Panc1 (cell line): ENCODE measurements around the gene FER1L5.

ENCODE experiments used
- CTCF ChIP-seq: fragments of 450-650 bp; IDR thresholded peaks from 2 replicates; pipeline ENCODE4 v1.5.1; 2017; ENCODE audit warnings: mild to moderate bottlenecking
- POLR2AphosphoS5 ChIP-seq: IDR thresholded peaks from 2 replicates; pipeline ENCODE4 v1.6.1; 2012; ENCODE audit warnings: mild to moderate bottlenecking, low read depth, low read length, moderate library complexity
- REST ChIP-seq, 2 experiments: IDR thresholded peaks; 2 replicates each; pipeline ENCODE4 v1.6.1; 2011 to 2012; ENCODE audit warnings: low read depth in 2 of 2, control low read depth in 1 of 2, low read length in 1 of 2, mild to moderate bottlenecking in 1 of 2, moderate library complexity in 1 of 2; ENCODE audit not compliant: insufficient read depth in 1 of 2
- TCF7L2 ChIP-seq: IDR thresholded peaks from 2 replicates; pipeline ENCODE4 v1.6.1; 2011; ENCODE audit warnings: mild to moderate bottlenecking, low read depth, low read length, inconsistent platforms

GRCh38 chr2:96739633-96740428, 97.3 kb downstream of the FER1L5 start, which contains the start of gene LMAN2L:
- TF ChIP-seq CTCF: no peak
- TF ChIP-seq POLR2AphosphoS5: peak; percentile 85
- no peak for TF ChIP-seq REST (IDR thresholded peaks at IDR 0.05; ENCODE audit: insufficient read depth in 1 of 2, low read depth in 2 of 2, low read length in 1 of 2)
- no peak for TF ChIP-seq TCF7L2
